Effector CD4-positive, alpha-beta T cell (primary cell): Measurements from ENCODE around the gene LSP1.
"Not testable (repeated sequence)": the region's sequence is repeated elsewhere in the genome, so short reads cannot be mapped to it uniquely, and the experiment has no call there.

Experiments used
- DNase-seq: peaks from one replicate; pipeline ENCODE4 v3.0.0-alpha.2; 2020

Gene LSP1

GRCh38 chr11:1866226-1866625 is 13.3 kb downstream of the LSP1 start:
- DNase-seq: no peak

GRCh38 chr11:1866776-1867175 is 13.9 kb downstream of the LSP1 start:
- no peak for DNase-seq

GRCh38 chr11:1867381-1867780 is 14.5 kb downstream of the LSP1 start:
- DNase-seq: no peak

DNA sequence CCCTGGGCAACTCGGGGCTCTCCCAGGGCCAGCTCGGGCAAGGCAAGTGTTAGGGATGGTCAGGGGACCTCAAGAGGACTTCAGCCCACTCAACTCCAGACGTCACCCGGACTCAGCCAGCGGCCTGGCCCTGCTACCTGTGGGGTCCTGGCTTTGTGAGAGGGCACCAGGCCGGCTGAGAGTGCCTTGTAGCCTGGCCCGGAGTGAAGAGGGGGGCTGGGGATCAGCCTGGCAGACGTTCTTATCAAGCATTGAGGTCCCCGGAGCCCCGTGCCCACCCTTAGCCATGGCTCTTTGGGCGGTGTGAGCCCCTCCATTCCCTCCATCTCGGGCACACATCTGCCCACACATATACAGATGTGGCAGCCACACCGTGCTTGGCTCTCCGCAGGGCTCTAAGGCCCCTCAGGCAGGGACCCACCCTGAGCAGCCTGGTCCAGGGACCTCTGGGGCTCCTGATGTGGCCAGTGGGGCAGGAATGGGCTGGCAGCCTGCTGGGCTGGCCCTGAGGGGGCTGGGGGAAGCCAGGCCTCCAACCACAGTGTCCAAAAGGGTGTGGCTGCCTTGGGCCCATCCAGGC is 15.3 kb downstream of the LSP1 start:
- DNase-seq: no peak

- no peak for DNase-seq
Observed at GRCh38 chr11:1868636-1869291, 15.9 kb downstream of the LSP1 start.

DNA sequence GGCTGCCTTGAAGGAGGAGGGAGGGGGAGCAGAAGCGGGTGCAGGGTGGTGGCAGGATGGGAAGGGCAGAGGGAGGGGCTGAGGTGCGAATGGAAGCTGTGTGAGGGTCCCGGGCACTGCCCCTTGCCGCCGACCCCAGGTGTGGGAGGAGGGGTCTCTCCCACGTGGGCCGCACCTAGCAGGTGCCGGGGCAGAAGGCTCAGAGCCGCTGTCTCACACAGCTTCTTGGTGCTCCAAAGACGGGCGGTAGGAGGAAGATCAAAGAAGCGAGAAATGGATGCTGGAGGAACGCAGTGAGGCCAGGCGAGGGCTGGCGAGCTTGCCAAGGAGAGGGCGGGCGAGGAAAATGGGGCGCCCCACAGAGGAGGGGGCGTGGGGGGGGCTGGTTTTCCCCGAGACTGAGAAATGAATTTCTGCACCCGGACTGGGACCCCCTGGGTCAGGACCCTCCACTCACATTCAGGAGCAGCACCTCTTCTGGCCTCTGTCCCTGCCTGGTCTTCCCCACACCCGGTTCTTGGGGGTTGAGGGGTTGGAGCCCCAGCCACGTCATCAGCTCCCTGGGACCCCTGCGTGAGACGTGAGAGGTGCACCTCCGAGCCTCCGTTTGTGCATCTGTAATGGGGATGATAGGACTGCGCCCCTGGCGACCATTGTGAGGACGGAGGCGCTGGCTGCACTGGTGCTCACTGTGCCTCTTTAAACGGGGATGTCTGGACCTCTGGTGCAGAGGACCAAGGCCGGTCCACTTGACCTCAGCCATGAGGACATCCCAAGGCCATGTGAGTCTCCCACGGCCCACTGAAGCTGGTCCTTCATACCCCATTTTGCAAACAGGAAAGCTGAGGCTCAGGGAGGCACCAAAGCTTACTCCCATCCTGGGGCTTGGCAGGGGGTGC is 16.8 kb downstream of the LSP1 start:
- DNase-seq: no peak

GRCh38 chr11:1870326-1870696 is 17.4 kb downstream of the LSP1 start:
- DNase-seq: no peak

GRCh38 chr11:1870721-1871466 is 18.0 kb downstream of the LSP1 start:
- no peak for DNase-seq

GRCh38 chr11:1871531-1871930 is 18.6 kb downstream of the LSP1 start:
- DNase-seq: no peak

DNA sequence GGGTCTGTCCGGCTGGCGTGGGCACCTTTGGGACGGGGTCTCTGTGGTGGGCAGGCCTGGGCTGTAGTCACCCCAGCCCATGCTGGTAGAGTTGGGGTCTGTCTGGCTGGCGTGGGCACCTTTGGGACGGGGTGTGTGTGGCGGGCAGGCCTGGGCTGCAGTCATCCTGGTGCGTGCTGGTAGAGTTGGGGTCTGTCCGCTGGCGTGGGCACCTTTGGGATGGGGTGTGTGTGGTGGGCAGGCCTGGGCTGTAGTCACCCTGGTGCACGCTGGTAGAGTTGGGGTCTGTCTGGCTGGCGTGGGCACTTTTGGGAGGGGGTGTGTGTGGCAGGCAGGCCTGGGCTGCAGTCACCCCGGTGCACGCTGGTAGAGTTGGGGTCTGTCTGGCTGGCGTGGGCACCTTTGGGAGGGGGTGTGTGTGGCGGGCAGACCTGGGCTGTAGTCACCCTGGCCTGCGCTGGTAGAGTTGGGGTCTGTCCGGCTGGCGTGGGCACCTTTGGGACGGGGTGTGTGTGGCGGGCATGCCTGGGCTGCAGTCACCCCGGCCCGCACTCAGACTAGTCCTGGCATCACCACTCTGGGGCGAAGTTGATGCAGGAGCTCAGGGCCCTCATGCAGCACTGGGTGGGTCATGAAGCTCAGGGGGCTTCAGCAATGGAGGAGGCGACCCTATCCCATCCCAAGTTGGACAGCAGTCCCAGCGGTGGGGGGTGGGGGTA is 19.5 kb downstream of the LSP1 start:
- no peak for DNase-seq

DNA sequence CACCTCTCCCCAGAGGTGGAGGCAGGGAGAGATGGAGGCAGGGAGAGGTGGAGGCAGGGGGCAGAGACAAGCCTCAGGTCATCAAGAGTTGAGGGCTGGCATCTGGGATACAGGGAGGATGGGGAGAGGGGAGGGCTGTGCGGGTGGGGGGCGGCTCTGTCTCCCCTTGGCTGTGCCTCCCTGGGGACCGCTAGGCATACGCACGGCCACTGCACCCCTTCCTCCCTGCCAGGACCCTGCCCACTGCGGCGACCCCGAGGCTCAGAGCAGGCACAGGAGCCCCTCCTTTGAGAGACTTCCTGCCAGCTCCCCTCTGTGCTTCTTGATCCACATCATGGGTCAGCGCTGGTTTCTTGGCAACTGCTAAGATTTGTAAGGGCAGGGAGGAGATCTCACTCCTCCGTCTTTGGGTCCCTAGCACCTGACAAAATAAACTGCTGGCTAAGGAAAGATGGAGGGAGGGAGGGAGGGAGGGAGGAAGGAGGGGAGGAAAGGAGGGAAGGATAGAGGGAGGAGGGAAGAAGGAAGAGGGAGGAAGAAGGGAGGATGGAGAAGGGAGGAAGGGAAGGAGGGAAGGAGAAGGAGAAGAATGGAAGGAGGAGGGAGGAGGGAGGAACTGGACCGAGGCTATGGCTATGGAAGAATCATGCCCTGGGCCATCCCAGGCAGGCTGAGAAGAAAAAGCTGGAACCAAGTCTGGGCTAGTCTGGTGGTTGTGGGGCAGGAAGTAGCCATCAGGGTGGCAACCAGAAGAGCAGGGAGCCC is 20.3 kb downstream of the LSP1 start:
- DNase-seq: no peak

GRCh38 chr11:1873813-1874150 is 20.9 kb downstream of the LSP1 start:
- DNase-seq: not testable (repeated sequence)

GRCh38 chr11:1874441-1875092 is 21.7 kb downstream of the LSP1 start:
- DNase-seq: not testable (repeated sequence)

DNA sequence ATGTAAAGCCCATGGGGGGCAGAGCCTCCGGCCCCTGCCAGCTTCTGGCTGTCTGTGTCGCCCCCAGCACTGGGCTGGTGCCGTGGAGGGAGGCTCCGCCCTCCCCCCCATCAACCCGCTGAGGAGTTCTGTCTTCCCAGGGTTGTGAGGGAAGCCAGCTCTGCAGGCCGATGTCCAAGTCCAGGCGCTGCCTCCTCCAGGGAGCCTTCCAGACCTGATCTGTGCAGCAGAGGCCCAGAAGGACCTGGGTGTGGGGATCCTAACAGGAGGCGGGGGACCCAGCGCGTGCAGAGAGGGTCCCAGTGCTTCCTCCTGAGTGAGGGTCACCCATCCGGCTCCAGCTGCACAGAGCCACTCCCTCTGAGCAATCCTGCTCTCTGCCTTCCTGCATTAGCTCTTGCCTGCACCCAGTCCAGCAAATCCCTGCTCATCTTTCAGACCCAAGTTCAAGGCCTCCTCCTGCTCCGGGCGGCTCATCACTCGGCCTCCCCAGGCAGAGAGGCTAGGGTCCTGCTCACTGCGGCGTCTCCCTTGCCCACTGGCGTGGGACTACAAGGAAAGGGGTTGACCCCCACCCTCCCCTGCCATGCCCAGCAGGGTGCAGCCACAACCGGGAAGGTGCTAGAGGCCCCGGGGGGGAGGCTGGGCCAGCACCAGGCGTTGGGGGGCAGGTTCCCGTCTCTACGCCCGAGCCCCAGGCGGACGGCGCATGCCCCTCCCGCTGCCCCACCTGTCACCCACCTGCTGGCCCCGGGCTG is 22.4 kb downstream of the LSP1 start:
- DNase-seq: no peak

DNA sequence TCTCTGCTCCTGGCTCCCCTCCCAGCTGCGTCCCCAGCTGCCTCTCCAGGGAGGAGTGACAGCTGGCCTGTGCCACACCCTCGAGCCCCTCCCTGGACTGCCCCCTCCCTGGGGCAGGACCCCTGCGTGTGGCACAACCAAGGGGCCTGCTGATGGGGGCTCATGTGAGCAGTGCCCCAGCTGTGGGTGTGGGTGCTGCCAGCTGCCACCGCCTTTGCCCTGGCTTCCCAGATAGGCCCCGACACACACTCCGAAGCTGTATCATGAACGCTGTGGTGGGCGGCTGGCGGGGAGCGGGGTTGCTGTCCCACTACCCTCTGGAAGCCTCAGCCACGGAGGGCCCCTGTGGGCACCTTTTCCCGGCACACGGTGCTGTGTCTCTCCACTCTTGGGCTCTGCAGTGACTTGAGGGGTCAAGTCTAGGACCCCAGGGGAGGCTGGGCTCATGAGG is 23.0 kb downstream of the LSP1 start:
- DNase-seq: not testable (repeated sequence)

- no peak for DNase-seq
Observed at GRCh38 chr11:1876361-1877063, 23.6 kb downstream of the LSP1 start.

GRCh38 chr11:1877211-1878136 is 24.6 kb downstream of the LSP1 start:
- DNase-seq: no peak
